HG03103 (cell line): Measurements from ENCODE around the gene MYO1F.
"Not testable (repeated sequence)": the region's sequence is repeated elsewhere in the genome, so short reads cannot be mapped to it uniquely, and the experiment has no call there.

Experiments
- ATAC-seq: cut with Tn5 transposase; IDR thresholded peaks from one replicate; pipeline ENCODE4 v1.9.1; 2021; ENCODE audit warnings: low read depth; ENCODE audit not compliant: unreplicated experiment

Gene MYO1F

GRCh38 chr19:8577247-8577646, at the start of gene MYO1F:
Gene MYO1F, minus strand, starts transcription at chr19:8577442. Its CDS starts 133 bp downstream, at chr19:8577309.
- ATAC-seq, result no peak

GRCh38 chr19:8626842-8627241, 49.6 kb upstream of the MYO1F start:
- no peak for ATAC-seq

- not testable (repeated sequence) for ATAC-seq
Observed at GRCh38 chr19:8622886-8623285, 45.6 kb upstream of the MYO1F start.

- ATAC-seq, result no peak
Observed at GRCh38 chr19:8618751-8619150, 41.5 kb upstream of the MYO1F start.

- ATAC-seq, result no peak
Observed at GRCh38 chr19:8617984-8618383, 40.7 kb upstream of the MYO1F start.

- ATAC-seq, result not testable (repeated sequence)
Observed at GRCh38 chr19:8617325-8617724, 40.1 kb upstream of the MYO1F start.

GRCh38 chr19:8616861-8617260, 39.6 kb upstream of the MYO1F start:
- no peak for ATAC-seq

GRCh38 chr19:8615813-8616596, 38.8 kb upstream of the MYO1F start:
- no peak for ATAC-seq

GRCh38 chr19:8615024-8615423, 37.8 kb upstream of the MYO1F start:
- no peak for ATAC-seq

- ATAC-seq, result no peak
Observed at GRCh38 chr19:8614455-8614854, 37.2 kb upstream of the MYO1F start.

- no peak for ATAC-seq
Observed at GRCh38 chr19:8612807-8613171, 35.5 kb upstream of the MYO1F start.

- no peak for ATAC-seq
Observed at GRCh38 chr19:8611877-8612806, 34.9 kb upstream of the MYO1F start.

GRCh38 chr19:8611391-8611876, 34.2 kb upstream of the MYO1F start:
- ATAC-seq, result no peak

GRCh38 chr19:8610936-8611300, 33.7 kb upstream of the MYO1F start:
- ATAC-seq, result no peak

- no peak for ATAC-seq
Observed at GRCh38 chr19:8610041-8610935, 33.0 kb upstream of the MYO1F start, which contains the start of gene ADAMTS10. Gene ADAMTS10, minus strand, starts transcription at chr19:8610715. Its CDS starts 5,005 bp downstream, at chr19:8605710.

- no peak for ATAC-seq
Observed at GRCh38 chr19:8609279-8610040, 32.2 kb upstream of the MYO1F start.

GRCh38 chr19:8608941-8609278, 31.7 kb upstream of the MYO1F start:
- ATAC-seq, result no peak

GRCh38 chr19:8607386-8607785, 30.1 kb upstream of the MYO1F start:
- ATAC-seq, result no peak

- ATAC-seq, result no peak
Observed at GRCh38 chr19:8605514-8605913, 28.3 kb upstream of the MYO1F start.

- no peak for ATAC-seq
Observed at GRCh38 chr19:8601796-8602195, 24.6 kb upstream of the MYO1F start.
